ENCODE measurements around the gene KIAA1191. TPM values are rescaled to one million over a fixed set of nuclear protein-coding genes. Genes with fewer than 3 reads are reported as not detected.

KIAA1191 gene
- total and polyA plus RNA-seq, 9 of the 15 experiments (the other 6 are each of a cell fraction or from before 2014, with no cell fraction given) = 31.0 to 80.2 (median 45.7) TPM

GRCh38 chr5:176387384-176387925, 25.9 kb upstream of the KIAA1191 start:
- Histone ChIP-seq H3K4me2 (ENCODE audit: insufficient read depth, low read length) (peak overlapping the region; percentile 99), H3K79me2 (ENCODE audit: control insufficient read depth, insufficient read depth, low read length) (peaks cover 58% of the 10 kb centered on the region), H3K9me3 (replicated peaks; ENCODE audit: control insufficient read depth, insufficient read depth, low read depth, low read length) (no peaks in the 10 kb centered on the region), H3K9me1 (ENCODE audit: control insufficient read depth, insufficient read depth, low read length) (no peaks in the 10 kb centered on the region), H4K20me1 (replicated peaks; ENCODE audit: control insufficient read depth, insufficient read depth, low read length) (no peaks in the 10 kb centered on the region; the same call in 1 of the 2 replicates), H3K36me3 (ENCODE audit: control insufficient read depth, insufficient read depth, low read length) (peaks cover 81% of the 10 kb centered on the region), H3K9ac (ENCODE audit: insufficient read depth in 1 of 2, low read depth in 2 of 2, low read length in 2 of 2) (peak overlapping the region; percentile 96 to 98), H3K27ac (ENCODE audit: extremely low read depth, low read depth, low read length) (peak overlapping the region; percentile 97), H3K4me1 (replicated peaks in 1 of 2; ENCODE audit: control insufficient read depth in 2 of 2, insufficient read depth in 2 of 2, low read length in 2 of 2) (peaks cover 6 to 19% of the 10 kb centered on the region in 2 experiments; a peak in 4 of 5 replicates), H3K4me3 (peak overlapping the region; percentile 69), H3K27me3 (ENCODE audit: control insufficient read depth in 2 of 2, insufficient read depth in 2 of 2, low read length in 2 of 2) (no peaks in the 10 kb centered on the region), H2AFZ (ENCODE audit: low read depth, low read length) (no peak overlapping the region)
- intact Hi-C loops (cut with micrococcal nuclease) = no loop called here
- 2% methylated on average over 8 of the region's 8 CpGs for WGBS (ENCODE audit: insufficient coverage, low coverage, missing lambda C conversion rate)
- DNase-seq (ENCODE audit: extremely low read depth in 1 of 4, low spot score in 3 of 4) (no peak), FAIRE-seq (no peak), ATAC-seq (no peak)
- POLR2A ChIA-PET = interaction anchor here (1.0 kb wide), 1 partner anchor 97 kb away, joined by 3 read pairs; no protein-coding TSS in a partner anchor
- CTCF ChIA-PET (ENCODE audit: low intra/inter-chr PET ratio) = no interaction called here
- BruUV-seq (replicated peaks) = TSS peak; percentile 52
- in situ Hi-C loops (cut with MboI) = no loop called here
- TF ChIP-seq RBM25 (IDR thresholded peaks at IDR 0.05; ENCODE audit: low read depth, low read length, severe bottlenecking) = peak; percentile 61
- no peak for TF ChIP-seq NRF1 (conservative IDR thresholded peaks at IDR 0.05 in 1 of 2, IDR thresholded peaks at IDR 0.05 in 1 of 2)
- TF ChIP-seq HEY1 (CRISPR knock-in tag; IDR thresholded peaks at IDR 0.05; ENCODE audit: borderline replicate concordance) = no peak
- no peak for TF ChIP-seq SMAD4 (CRISPR knock-in tag; conservative IDR thresholded peaks at IDR 0.05)
- TF ChIP-seq ZBTB7A (IDR thresholded peaks at IDR 0.05; ENCODE audit: borderline replicate concordance, control insufficient read depth, low read depth, low read length) = 0 out of 2 replicates have a peak, but pooled peaks have one; percentile 11
- TF ChIP-seq ZNF121 (CRISPR knock-in tag; conservative IDR thresholded peaks at IDR 0.05) = peak; percentile 51; the same call in 1 of the 2 replicates
- TF ChIP-seq ARHGAP35 (IDR thresholded peaks at IDR 0.05; ENCODE audit: partially characterized antibody) = no peak
- TF ChIP-seq ZNF584 (CRISPR knock-in tag; IDR thresholded peaks at IDR 0.05; ENCODE audit: low read depth) = peak; percentile 11; the same call in 1 of the 2 replicates
- TF ChIP-seq HMG20B (CRISPR knock-in tag; IDR thresholded peaks at IDR 0.05) = no peak
- no peak for TF ChIP-seq CTBP1 (IDR thresholded peaks at IDR 0.05; ENCODE audit: borderline replicate concordance)
- no peak for TF ChIP-seq ZEB2 (IDR thresholded peaks at IDR 0.05)
- TF ChIP-seq COPS2 (conservative IDR thresholded peaks at IDR 0.05) = no peak
- no peak for TF ChIP-seq ZBTB26 (CRISPR knock-in tag; IDR thresholded peaks at IDR 0.05)
- TF ChIP-seq, protein P1, sequence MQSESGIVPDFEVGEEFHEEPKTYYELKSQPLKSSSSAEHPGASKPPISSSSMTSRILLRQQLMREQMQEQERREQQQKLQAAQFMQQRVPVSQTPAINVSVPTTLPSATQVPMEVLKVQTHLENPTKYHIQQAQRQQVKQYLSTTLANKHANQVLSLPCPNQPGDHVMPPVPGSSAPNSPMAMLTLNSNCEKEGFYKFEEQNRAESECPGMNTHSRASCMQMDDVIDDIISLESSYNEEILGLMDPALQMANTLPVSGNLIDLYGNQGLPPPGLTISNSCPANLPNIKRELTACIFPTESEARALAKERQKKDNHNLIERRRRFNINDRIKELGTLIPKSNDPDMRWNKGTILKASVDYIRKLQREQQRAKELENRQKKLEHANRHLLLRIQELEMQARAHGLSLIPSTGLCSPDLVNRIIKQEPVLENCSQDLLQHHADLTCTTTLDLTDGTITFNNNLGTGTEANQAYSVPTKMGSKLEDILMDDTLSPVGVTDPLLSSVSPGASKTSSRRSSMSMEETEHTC (IDR thresholded peaks at IDR 0.05) = no peak
- no peak for TF ChIP-seq ELK1 (CRISPR knock-in tag; IDR thresholded peaks at IDR 0.05)
- no peak for TF ChIP-seq ZNF589 (CRISPR knock-in tag; IDR thresholded peaks at IDR 0.05; ENCODE audit: low read depth)
- no peak for TF ChIP-seq NUFIP1 (IDR thresholded peaks at IDR 0.05; ENCODE audit: partially characterized antibody)
- TF ChIP-seq CREBBP (IDR thresholded peaks at IDR 0.05; ENCODE audit: low read depth, low read length) = no peak
- TF ChIP-seq MTA1 (IDR thresholded peaks at IDR 0.05; ENCODE audit: borderline replicate concordance) = no peak
- TF ChIP-seq NFXL1 (CRISPR knock-in tag; IDR thresholded peaks at IDR 0.05) = no peak
- peak; percentile 40; the same call in 1 of the 2 replicates for TF ChIP-seq BCOR (IDR thresholded peaks at IDR 0.05)
- TF ChIP-seq RAD51 (IDR thresholded peaks at IDR 0.05; ENCODE audit: borderline replicate concordance, low read depth) = no peak
